Measurements from ENCODE around the gene GOLPH3L.
"Not testable (repeated sequence)": the region's sequence is repeated elsewhere in the genome, so short reads cannot be mapped to it uniquely, and the experiment has no call there.

GOLPH3L gene

DNA sequence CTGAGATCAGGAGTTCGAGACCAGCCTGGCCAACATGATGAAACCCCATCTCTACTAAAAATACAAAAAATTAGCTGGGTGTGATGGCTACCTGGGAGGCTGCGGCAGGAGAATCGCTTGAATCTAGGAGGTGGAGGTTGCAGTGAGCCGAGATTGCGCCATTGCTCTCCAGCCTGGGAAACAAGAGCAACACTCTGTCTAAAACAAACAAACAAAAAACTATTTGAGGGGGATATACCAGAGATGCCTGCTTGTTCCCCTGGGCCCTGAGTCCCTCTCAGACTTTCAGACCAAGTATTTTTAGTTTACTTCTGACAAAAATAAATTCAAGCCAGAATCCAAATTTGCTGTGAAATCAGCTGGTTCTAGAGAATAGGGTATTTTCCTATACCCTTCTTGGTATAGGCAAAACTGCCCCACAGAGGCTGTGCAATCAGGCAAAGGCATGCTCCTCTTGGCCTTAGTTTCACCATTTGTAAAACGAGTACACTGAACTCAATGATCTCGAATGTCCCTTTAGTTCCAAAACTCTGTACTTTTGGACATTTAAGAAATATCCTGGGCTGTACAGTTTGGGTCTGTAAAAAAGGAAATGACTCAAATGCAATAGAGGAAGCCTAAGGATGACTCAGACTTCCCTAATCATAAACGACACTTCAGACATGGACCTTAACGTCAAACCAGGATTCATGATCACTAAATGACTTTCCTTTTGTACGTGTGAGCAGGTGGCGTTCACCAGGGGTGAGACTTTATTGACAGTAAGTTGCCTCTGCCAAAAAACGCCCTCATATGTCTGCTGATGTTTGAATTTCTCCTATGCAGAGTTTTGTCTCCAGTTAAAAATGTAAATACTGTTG lies 83.7 kb downstream of the GOLPH3L start:
- DNase-seq, result no peak

- no peak for DNase-seq
These were observed 85.0 kb downstream of the GOLPH3L start for GRCh38 chr1:150612014-150612345.

DNA sequence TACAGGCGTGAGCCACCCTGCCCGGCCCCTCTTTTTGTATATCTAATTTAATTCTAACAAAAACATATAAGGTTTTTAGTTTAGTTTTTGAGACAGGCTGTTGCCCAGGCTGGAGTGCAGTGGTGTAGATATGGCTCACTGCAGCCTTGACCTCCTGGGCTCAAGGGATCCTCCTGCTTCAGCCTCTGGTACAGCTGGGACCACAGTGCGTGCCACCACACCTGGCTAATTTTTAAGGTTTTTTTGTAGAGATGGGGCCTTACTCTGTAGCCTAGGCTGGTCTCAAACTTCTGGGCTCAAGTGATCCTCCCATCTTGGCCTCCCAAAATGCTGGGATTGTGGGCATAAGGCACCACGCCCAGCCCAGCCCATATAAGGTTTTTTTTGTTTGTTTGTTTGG lies 86.4 kb downstream of the GOLPH3L start:
- no peak for DNase-seq

DNA sequence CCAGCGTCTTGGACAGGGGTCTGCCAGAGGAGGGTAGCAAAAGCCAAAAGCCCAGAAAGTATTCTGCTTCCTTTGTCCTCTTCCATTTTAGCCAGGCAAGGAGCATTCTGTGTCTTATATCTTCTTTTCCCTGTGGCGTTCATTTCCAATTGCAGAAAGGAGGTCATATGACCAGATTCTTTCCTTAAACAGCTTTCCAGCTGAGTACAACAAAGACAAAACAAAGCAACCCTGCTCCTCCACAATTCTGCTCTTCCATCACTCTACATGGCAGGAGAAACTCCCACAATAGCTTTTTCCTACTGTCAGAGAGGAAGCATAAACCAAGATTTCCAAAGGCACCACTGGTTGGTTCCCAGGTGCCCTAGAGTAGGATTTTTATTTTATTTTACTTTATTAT lies 87.2 kb downstream of the GOLPH3L start:
- DNase-seq, result no peak

DNA sequence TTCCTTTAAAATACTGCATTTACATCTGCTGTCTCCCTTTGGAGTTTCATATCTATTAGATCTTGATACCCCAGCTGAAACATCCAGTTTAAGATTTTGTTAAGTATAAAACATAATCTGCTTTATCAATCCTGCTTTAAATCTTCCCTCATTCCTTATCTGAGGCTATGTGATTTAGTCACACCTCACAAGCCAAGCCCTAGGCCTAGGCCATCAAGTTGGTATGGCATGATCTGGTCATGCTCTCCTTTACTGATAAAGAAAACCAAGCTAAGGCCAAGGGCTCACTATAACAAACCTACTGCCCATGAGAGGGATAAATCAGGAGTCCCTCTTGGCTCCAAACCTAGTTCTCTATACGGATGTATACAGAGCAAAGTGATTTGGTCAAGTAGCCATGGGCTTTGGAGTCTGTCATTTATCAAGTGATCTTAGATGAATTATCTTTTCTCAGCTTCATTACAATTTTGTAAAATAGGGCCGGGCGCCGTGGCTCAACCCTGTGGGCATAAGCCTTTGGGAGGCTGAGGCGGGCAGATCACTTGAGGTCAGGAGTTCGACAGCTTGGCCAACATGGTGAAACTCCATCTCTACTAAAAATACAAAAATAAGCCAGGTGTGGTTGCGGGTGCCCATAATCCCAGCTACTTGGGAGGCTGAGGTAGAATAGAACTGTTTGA lies 90.4 kb downstream of the GOLPH3L start:
- DNase-seq, result no peak

DNA sequence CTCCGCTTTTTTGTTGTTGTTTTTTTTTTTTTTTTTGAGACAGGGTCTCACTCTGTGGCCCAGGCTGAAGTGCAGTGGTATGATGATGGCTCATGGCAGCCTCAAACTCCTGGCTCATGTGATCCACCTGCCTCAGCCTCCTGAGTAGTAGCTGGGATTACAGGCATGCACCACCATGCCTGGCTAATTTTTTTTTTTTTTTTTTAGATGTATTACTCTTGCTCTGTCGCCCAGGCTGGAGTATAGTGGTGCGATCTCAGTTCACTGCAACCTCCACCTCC lies 91.6 kb downstream of the GOLPH3L start:
- not testable (repeated sequence) for DNase-seq

DNA sequence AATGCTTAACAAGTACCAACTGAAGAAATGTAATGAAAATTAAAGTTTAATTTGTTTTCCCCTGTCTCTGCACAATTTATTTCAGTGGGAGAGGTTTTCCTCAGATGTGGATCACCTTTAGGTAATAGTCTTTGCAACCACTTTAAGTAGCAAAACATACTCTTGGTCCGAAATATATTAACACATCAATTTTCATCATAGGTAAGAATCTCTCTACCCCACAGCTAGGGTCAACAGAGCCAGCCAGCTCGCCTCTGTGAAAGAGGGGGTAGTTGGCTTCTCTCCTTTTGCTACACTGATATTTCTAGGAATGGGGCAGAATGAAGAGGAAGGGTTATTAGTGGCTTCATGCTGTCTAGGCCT lies 92.7 kb downstream of the GOLPH3L start:
- no peak for DNase-seq

DNA sequence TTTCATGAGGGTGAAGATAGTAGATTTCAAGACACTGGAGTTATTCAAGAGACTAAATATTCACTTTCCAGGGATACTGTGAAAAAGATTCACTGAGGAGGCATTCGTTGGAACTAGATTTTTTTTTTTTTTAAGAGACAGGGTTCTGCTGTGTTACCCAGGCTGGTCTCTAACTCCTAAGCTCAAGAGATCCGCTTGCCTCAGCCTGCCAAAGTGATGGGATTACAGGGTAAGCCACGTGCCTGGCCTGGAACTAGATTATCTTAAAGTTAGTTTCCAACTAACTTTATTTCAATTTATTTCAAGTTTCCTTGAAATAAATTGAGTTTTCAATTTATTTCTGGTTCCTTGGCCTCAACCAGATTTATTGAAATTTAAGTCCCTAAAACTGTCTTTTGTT lies 93.2 kb downstream of the GOLPH3L start:
- DNase-seq, result no peak

GRCh38 chr1:150602372-150602771 lies 94.6 kb downstream of the GOLPH3L start:
- DNase-seq, result not testable (repeated sequence)

- DNase-seq, result no peak
These were observed 95.4 kb downstream of the GOLPH3L start for GRCh38 chr1:150601540-150601939.

GRCh38 chr1:150598346-150598745 lies 98.6 kb downstream of the GOLPH3L start:
- DNase-seq, result not testable (repeated sequence)

DNA sequence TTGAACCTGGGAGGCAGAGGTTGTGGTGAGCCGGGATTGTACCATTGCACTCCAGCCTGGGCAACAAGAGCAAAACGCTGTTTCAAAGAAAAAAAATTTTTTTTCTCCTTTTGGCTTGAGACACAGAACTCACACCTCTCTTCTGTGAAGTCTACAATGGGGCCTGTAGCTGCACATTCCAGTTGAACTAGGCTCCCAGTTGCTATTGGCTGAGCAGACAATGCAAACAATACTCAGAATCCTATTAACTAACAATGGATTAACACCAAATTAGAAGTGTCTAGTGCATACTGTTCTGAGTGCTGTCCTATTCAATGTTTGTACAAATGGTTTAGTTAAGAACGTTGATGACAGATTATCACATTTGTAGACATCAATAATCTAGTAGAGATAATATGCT lies 100.0 kb downstream of the GOLPH3L start:
- no peak for DNase-seq
